Kidney (tissue), 14 donors: Measurements from ENCODE around the gene LST1. TPM values are rescaled to one million over a fixed set of nuclear protein-coding genes. Genes with fewer than 3 reads are reported as not detected.

ENCODE experiments used
- DNase-seq, 5 donors: peaks; one replicate each; pipeline ENCODE4 v3.0.0-alpha.2; 2013 to 2020
- FAIRE-seq: peaks from 2 replicates; lab custom pipeline; 2012; peaks lifted over from hg19 to GRCh38; lab: Jason Lieb, UNC
- H3K27ac ChIP-seq, 2 donors: one replicate each; pipeline ENCODE4 v1.7.0; 2013; ENCODE audit warnings: low read depth in 2 of 2, low read length in 2 of 2, inconsistent platforms in 1 of 2
- H3K27me3 ChIP-seq: one replicate; pipeline ENCODE4 v1.7.1; 2013; ENCODE audit warnings: low read length, inconsistent platforms; ENCODE audit not compliant: control insufficient read depth, insufficient read depth
- H3K36me3 ChIP-seq, 3 donors: one replicate each; pipeline versions ENCODE4 v1.7.0 to v1.7.1; 2013; ENCODE audit warnings: low read length in 3 of 3, control low read depth in 1 of 3, inconsistent platforms in 1 of 3; ENCODE audit not compliant: insufficient read depth in 3 of 3, control insufficient read depth in 2 of 3
- H3K4me1 ChIP-seq, 3 donors: one replicate each; pipeline versions ENCODE4 v1.7.0 to v1.7.1; 2013; ENCODE audit warnings: low read length in 3 of 3, inconsistent platforms in 1 of 3, low read depth in 1 of 3; ENCODE audit not compliant: control insufficient read depth in 2 of 3, insufficient read depth in 2 of 3
- H3K4me3 ChIP-seq, 3 donors: one replicate each; pipeline versions ENCODE4 v1.7.0 to v1.8.1; 2013; ENCODE audit warnings: low read length in 3 of 3, control low read depth in 1 of 3, inconsistent platforms in 1 of 3
- H3K9ac ChIP-seq, 3 donors: one replicate each; pipeline versions ENCODE4 v1.7.0 to v1.7.1; 2013; ENCODE audit warnings: low read length in 3 of 3, control low read depth in 1 of 3, inconsistent platforms in 1 of 3
- H3K9me3 ChIP-seq, 3 donors: one replicate each; pipeline versions ENCODE4 v1.7.0 to v1.7.1; 2013; ENCODE audit warnings: low read length in 3 of 3, control low read depth in 1 of 3, inconsistent platforms in 1 of 3; ENCODE audit not compliant: control insufficient read depth in 2 of 3, insufficient read depth in 1 of 3
- intact Hi-C: fragments of 100-400 bp; cut with DNase I; formaldehyde crosslinking; loops from one replicate; pipeline ENCODE4 v1.11.1; 2022
- polyA plus RNA-seq: library from polyadenylated mRNA; stranded (reverse); fragments of 350-450 nt; fragmentation: Illumina TruSeq; extraction: RNeasy Lipid Tissue Mini Kit (QIAGEN cat#74804); gene quantifications from one replicate; pipeline ENCODE4 v1.2.3, GENCODE V29; 2014; ENCODE audit warnings: low read depth, low replicate concordance; ENCODE audit not compliant: insufficient read depth
- total RNA-seq: library from RNA; stranded (reverse); fragmentation: NEBNext Ultra II Directional; extraction: Animal tissue kit (Norgen Biotek cat#: 25700); gene quantifications from one replicate; pipeline ENCODE4 v1.2.1, GENCODE V29; 2021
- TF ChIP-seq, protein P1 (sequence below): IDR thresholded peaks from 3 replicates; pipeline ENCODE4 v1.5.1; 2012; ENCODE audit warnings: mild to moderate bottlenecking, moderate library complexity, borderline replicate concordance; ENCODE audit not compliant: insufficient read depth; ENCODE audit errors: extremely low read depth
- donor health status: control.
- donor health status: control.
- donor health status: control.
- donor health status: control.
- donor health status: control.
- donor health status: DM: yes; HTN: yes; CAD: no.
- donor health status: Normal renal cell carcinoma (clear cell type).

The LST1 gene
- total and polyA plus RNA-seq, 2 donors from 2014 or later, result 14.8 to 31.5 TPM

DNA sequence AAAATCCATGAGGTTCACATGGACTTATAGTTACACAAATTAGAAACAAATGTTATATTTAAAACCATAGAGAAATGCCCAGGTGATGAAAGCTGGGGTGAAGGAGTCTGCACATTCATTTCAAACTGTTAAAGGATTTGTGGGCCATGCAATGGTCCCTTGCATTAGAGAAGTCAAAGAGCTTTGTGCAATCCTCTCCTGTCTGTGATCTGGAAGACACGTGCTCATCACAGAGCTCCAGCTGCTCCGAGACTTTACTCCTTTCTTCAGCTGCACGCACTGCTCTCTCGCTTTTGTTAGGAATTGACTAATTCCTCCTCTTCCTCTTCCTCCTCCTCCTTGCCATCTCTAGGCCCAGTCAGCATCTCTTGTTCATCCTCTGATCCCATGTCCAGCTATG lies 24.9 kb downstream of the LST1 start:
- TF ChIP-seq, protein P1, sequence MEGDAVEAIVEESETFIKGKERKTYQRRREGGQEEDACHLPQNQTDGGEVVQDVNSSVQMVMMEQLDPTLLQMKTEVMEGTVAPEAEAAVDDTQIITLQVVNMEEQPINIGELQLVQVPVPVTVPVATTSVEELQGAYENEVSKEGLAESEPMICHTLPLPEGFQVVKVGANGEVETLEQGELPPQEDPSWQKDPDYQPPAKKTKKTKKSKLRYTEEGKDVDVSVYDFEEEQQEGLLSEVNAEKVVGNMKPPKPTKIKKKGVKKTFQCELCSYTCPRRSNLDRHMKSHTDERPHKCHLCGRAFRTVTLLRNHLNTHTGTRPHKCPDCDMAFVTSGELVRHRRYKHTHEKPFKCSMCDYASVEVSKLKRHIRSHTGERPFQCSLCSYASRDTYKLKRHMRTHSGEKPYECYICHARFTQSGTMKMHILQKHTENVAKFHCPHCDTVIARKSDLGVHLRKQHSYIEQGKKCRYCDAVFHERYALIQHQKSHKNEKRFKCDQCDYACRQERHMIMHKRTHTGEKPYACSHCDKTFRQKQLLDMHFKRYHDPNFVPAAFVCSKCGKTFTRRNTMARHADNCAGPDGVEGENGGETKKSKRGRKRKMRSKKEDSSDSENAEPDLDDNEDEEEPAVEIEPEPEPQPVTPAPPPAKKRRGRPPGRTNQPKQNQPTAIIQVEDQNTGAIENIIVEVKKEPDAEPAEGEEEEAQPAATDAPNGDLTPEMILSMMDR, result no peak
- H3K27ac ChIP-seq, result no peak overlapping the region
- FAIRE-seq, result no peak

DNA sequence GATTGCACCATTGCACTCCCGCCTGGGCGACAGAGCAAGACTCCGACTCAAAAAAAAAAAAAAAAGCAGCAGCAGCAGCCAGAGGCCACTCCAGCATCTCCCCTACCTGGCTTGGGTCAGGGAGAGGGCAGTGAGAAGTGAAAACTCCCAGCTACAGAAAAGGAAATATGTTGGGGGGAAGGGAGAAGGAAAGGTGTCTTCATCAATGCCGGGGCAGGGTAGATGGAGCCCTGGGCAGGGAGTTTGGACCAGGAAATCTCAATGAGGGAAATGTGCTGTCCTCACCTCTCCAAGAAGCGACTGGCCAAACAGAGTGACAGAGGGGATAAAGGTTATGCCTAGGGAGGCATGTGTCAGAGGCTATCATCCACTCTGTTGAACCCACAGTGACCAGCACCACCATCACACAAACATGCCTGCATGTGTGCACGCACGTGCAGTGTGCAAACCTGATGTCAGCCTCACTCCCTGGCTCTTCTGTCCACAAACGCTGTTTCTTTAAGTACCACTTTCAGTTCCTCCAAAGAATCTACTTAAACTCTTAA lies 28.1 kb downstream of the LST1 start:
- no peak for DNase-seq
- no peak for FAIRE-seq
- Histone ChIP-seq H3K9ac (no peak overlapping the region), H3K27ac (no peak overlapping the region), H3K27me3 (no peaks in the 10 kb centered on the region), H3K4me3 (peak overlapping the region in 1 of 3 donors; percentile 14), H3K4me1 (no peaks in the 10 kb centered on the region), H3K36me3 (no peaks in the 10 kb centered on the region), H3K9me3 (no peaks in the 10 kb centered on the region)
- TF ChIP-seq, protein P1, result no peak
- intact Hi-C loops, result no loop called here

More for the DNA sequence above, 24.9 kb downstream of the LST1 start:
- H3K4me3 ChIP-seq, result no peak overlapping the region
- intact Hi-C loops, result no loop called here
- H3K27me3 ChIP-seq, result no peaks in the 10 kb centered on the region
- no peaks in the 10 kb centered on the region for H3K4me1 ChIP-seq
- H3K9ac ChIP-seq, result no peak overlapping the region
- H3K36me3 ChIP-seq, result no peaks in the 10 kb centered on the region
- H3K9me3 ChIP-seq, result no peaks in the 10 kb centered on the region
- DNase-seq, result no peak

DNA sequence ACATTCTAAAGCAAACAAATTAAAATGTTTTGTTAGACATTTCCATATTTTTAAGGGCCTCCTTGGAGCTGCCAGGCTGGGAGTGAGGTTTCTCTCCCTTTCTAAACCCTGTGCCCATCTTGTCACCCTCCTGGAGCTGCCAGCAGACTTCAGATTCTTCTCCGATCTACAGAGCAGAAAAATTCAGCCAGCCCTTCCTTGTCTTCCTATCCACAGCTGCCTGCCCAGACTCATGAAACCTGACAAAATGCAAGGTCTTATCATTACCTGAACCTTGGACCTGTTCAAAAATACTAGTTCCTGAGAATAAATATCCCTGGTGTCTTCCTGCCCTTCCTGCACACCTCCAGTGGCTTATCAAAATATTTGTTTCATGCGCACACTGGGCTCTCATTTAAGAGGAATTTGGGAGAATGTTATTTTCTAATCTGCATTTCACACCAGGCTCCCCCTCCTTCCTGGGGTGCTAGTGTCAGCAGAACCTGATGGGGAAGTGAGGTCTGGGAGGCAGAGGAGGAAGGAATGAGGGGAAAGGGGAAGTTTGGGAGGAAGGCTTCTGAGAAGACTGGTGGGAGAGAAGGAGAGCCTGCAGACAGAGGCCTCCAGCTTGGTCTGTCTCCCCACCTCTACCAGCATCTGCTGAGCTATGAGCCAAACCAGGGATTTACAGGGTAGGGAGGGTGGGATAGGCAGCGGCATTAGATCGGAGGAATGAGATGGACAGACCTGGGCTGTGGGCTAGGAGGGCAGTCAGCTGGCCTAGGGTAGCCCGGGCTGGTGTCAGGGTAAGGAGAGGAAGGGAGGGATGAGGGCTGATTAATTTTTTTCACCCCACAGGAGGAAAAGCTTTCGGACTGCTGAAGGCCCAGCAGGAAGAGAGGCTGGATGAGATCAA lies 28.9 kb downstream of the LST1 start, which contains the start of gene AIF1:
AIF1 (plus strand) TSS at position 551 of the 895 bp plus-strand sequence; CDS start at position 647, 96 bp downstream.
- H3K27ac ChIP-seq, result peak within 1 kb of the TSS in 1 of 2 donors; percentile 7

More for the DNA sequence above, 28.9 kb downstream of the LST1 start, which contains the start of gene AIF1:
- Histone ChIP-seq H3K4me3 (peak within 1 kb of the TSS in 2 of 3 donors; percentile 7 to 14), H3K36me3 (no peaks in the 10 kb centered on the region), H3K27me3 (no peaks in the 10 kb centered on the region), H3K9me3 (no peaks in the 10 kb centered on the region), H3K9ac (peak within 1 kb of the TSS in 1 of 3 donors; percentile 46), H3K4me1 (peaks cover 0 to 3% (median 0%) of the 10 kb centered on the region in 3 donors)
- DNase-seq (no peak), FAIRE-seq (no peak)
- TF ChIP-seq, protein P1, result no peak
- intact Hi-C loops, result no loop called here
